ENCODE measurements around the gene TSPAN16.

DNA sequence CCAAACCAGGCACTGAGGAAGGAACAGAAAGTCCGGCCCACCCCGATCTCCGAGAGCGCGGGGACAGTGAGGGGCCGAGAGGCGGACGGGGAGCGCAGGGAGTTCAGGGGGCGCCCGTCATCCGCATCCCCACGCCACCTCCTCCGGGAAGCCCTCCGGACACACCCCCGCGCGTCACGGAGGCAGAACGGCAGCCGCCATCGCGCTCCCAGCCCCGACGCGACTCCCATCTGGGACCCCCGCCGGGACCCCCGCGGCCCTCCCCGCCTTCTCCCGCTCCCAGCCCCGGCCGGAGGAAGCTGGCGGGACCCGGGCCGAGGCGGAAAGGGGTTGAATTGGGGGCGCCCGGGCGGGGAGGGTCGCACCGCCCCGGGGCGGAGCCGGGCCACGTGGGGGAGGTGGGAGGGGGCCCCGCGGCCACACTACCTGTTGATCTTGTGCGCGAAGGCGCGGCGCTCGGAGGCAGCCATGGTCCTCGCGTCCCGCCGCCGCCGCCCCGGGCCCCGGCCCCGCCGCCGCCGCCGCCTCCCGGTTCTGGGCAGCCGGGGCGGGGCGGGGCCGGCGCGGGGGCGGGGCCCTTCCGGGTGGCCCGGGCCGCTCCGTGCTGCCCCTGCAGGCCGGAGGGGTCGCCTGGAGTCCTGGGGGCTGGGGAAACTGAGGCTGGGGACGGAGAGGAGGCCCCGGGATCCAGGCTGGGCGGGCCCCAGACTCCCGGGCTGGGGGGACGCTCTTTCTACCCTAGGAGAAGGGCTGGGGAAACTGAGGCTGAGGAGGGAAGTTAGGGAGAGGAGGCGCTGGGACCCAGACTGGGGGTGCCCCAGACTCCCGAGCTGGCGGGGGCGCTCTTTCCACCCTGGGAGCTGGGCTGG, 33.8 kb upstream of the TSPAN16 start, which contains the start of gene DOCK6:
- no peak for TF ChIP-seq EZH2phosphoT487 (IDR thresholded peaks at IDR 0.05; ENCODE audit: low read length)
- no peak for TF ChIP-seq EZH2 (optimal IDR thresholded peaks at IDR 0.05; ENCODE audit: low read depth, low read length)

Data from MM.1S (cell line).